GM18909 (cell line): ENCODE measurements around the gene SLC22A16.

Source experiments
- ATAC-seq: cut with Tn5 transposase; IDR thresholded peaks from one replicate; pipeline ENCODE4 v1.9.1; 2021; ENCODE audit warnings: mild to moderate bottlenecking; ENCODE audit not compliant: unreplicated experiment, poor library complexity

SLC22A16 gene

DNA sequence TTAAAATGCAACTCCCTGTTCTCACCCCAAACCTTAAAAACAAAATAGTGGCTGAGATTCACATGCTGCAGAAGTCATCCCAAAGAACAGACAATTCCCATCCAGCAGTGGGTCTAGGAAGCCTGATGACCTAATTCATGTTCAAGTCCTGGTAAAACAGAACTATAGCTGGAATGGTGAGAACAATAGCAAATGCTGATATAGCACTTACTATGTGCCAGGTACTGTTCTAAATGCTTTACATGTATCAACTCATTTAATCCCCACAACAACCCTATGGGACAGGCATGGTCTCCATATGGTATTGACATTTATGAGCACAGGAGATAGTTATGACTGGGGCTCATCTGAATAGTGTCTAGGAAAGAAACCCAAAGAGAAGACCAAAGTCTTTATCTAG is 66.6 kb downstream of the SLC22A16 start:
- ATAC-seq: no peak

DNA sequence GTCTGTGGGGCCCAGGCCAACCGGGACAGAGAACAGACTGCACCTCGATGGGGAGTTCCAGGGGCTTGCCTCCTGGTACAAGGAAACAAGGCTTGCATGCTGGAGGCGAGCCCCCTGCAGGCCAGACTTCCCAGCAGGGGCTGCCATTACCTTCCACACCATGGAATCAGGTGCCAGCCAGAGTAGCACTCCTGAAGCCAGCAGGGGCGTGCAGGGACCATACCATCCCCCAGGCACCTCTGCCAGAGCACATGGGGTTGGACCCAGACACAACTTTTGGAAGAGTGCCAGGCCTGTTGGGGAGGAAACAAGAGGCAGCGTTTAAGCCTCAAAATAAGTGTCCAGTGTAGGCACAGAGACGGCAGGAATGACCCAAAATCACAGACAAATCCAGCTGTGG is 67.5 kb downstream of the SLC22A16 start:
- no peak for ATAC-seq

DNA sequence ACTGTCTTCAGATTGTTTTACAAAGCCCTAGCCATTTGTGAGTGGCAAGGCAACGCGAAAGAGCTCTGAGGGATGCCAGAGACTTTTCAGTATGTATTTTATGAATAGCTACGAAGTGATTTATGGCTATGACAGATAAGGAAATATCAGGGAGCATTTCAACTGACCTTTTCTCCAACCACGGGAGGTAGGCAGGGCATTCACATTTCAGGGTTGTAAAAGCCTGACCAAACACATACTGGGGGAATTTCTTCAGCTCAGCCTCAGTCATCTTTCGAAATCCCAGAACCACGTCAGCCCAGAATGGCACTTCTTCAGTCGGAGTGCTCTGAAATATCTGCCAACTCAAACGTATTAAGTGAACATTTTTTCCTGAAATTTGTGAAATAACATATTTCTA is 71.8 kb downstream of the SLC22A16 start:
- ATAC-seq: no peak

DNA sequence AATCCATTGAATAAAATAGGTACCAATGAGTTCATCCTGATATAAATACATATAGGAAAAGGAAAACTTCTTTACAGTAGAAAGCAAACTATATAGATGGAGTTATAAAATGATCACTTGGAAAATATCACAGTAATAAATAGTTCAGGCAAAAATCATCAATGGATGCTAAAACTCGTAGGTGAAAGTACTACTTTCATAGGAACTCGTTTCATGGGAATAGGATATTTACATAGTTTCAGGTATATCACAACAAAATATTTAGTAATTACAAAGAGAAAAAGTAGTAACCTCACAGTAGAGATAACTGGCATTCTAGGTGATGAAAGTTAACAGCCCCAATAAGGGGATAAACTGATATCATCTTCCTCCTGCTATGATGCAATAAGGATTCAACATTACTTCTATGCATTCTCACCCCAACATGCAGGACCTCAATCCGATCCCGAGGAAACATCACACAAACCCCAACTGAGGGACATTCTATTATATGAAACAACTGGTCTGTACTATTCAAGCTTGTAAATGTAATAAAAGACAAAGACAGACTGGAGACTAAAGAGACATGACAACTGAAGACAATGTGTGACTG is 74.7 kb downstream of the SLC22A16 start:
- ATAC-seq: no peak

DNA sequence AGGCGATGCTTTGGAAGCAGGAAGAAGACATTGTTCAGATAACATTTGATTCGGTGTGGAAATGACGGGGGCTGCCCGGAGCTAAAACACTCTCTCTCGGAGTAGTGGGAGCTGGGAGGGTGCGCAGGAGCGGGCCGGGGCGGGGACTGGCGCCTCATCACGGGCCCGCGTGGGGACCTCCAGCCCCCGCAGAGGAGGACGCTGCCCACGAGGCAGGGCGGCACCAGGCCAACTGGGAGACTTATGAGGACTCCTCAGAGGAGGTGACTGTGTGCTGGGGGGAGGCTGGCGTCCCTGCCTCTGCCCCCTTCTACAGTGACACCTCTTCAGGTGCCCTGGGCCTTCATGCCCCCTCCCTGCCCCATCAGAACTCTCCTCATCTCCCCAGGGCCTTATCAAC is 76.2 kb downstream of the SLC22A16 start:
- no peak for ATAC-seq

DNA sequence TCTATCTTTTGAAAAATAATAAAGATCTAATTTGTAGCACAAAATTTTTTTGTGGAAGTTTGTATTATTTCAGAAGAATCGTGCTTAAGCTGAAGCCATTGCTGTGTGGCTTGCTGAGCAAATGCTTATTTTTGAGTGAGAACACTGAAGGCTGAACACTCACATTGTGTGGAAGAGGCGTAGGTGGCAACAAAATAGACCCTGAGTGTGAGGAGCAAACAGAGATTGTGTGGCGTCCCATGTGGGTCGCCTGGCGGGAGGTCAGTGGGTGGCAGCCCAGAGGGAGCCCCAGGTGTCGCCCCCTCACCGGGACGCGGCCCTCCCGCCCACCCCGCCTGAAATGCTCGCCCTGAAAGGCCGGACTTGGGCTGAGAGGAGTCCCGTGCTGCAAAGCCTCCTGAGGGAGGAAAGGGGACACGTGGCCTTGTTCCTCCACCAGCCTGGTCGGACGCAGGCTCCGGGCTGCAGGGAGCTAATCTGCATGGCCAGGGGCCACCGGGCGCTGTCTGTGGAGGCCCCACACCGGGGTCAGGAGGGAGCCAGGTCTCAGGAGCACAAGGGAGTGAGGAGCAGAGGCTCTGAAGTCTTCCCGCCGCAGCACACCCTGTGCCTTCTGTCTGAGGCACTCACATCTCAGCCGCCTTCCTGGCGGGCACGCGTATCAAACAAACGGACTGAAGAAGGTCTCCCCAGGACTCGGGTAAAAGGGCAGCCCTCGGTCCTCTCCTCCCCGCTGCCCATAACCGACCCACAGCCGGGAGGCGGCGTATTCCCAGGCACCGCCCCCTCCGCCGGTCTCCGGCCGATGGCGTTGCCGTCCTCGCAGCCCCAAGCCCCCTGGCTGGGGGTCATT is 77.0 kb downstream of the SLC22A16 start:
- no peak for ATAC-seq

DNA sequence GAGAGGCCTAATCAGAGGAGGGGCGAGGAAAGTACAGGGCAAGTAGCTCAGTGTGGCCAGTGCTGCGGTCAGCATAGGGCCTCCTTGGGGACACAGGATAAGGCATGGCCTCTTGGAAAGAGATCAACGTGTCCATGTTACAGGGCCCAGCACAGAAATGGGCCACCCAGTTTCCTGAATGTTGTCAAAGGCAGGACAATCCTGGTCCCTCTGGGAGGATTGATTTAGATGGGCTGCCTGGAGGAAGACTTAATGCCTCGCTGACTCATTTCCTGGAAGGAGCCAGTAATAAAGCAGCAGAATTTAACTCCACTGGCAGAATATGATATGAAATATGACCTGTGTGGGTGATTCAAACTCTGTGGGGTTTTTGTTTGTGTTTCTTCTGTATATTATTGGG is 77.6 kb downstream of the SLC22A16 start:
- ATAC-seq: no peak

DNA sequence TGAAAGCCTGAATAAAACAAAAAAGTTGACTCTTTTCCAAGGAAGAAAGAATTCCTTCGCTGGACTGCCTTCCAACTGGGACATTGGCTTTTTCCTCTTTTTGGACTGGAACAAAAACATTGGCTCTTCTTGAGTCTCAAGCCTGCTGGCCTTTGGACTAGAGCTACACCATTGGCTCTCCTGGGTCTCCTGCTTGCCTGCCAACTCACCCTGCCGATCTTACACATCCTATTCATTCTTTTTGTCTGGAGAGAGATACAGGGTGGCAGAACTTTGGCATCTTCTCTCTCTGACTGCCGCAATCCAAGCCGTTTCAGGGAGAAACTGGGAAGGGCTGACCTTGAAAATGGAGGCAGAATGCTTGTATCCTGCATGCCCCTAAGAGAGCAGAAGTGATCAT is 81.2 kb downstream of the SLC22A16 start:
- ATAC-seq: no peak

DNA sequence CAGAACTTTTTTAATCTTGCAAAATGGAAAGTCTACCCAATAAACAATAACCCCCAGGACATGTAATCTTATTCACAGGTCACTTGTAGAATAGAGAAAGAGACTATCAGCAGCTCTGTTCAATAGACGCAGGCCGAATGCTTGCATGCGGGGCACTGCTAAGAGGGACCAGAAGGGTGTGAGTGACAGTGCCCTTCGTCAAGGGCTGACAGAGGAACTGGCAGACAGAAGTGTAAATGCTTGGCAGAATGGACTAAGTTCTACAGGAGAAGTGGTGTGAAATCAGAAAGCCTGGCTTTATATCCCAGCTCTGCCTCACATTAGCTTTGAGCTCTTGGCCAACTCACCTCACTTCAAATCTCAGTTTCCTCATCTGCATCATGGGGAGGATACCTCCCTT is 82.0 kb downstream of the SLC22A16 start:
- no peak for ATAC-seq

DNA sequence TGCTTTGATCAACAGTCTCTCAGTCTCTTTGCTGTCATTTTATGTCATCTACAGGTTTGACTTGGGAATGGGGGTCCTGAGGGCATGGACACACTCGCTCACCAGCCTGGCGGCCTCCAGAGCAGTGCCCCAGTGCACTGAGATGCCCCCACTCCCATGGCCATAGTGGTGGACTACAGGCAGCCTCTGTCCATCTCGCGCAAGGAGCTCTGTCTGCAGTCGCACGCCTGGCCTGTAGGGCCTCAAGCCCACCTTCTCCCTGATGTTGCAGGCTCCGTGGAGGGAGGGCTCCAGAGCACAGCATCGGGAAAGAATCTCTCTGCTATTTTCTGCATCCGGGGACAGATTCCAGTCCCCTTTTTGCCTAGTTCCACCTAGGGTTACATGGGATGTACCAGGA is 83.7 kb downstream of the SLC22A16 start:
- ATAC-seq: no peak

DNA sequence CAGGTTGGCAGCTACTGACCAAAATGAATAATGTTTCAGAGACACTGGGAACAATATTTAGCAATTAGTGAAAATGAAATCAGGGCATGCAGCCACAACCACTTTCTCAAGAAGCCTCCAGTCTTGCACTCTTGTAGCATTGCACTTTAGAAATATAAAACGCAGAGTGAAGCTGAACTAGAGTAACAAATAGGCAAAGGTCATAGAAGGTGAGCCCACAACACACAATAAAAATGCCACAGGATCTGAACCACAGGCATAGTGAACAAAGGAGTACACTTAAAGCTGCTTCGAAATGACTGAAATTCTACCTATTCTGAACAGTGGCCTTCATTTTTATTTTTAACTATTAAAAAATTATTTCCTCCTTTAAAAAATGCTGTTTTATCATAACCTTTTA is 86.0 kb downstream of the SLC22A16 start:
- no peak for ATAC-seq

DNA sequence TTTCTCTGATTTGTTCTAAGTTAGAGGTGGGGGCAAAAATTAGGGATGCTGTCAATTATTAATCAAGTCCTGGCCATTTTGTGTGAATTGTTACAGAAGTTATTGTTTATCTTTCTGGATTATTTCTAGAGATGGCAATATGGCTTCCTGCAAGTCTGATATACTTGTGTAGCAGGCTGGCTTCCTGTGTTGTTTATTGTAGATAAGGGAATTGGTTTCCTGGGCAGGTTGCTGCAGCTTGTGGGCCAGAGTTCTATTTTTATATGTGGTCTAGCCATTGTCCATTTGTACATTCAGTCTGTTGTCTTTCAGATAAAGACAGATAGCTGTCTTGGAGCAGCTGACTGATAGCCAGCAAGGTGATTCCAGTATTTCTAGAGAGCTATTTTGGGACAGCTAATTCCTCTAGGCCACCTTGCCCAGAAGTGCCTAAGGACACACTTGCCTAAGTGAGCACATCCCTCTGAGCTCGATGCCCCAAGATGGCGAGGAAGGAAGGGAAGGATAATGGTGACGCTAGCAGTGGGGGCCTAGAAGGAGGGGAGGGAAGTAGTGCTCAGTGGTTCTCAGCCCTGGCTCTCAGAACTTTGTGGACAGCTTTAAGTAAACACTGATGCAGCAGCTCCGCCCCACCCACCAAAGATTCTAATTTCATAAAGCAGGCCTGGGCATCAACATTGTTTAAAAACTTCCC is 86.6 kb downstream of the SLC22A16 start:
- ATAC-seq: no peak

DNA sequence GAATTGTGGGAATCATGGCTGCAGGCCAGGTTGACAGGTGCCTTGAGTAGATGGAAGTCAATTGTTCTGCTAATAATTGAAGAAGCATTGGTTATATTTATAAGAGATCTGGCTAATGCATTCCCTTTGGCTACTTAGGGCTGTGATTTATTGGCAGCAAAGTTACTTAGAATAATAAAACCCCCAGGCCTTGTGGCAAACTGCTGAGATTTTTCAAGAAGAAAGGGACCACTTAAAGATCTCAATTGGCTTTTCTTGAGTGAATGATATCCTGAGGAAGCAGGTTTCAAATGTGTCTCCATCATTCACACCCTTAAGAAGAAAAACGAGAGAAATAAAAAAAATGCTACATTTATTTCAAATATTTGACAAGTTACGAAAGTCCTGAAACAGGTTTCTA is 88.4 kb downstream of the SLC22A16 start:
- no peak for ATAC-seq

DNA sequence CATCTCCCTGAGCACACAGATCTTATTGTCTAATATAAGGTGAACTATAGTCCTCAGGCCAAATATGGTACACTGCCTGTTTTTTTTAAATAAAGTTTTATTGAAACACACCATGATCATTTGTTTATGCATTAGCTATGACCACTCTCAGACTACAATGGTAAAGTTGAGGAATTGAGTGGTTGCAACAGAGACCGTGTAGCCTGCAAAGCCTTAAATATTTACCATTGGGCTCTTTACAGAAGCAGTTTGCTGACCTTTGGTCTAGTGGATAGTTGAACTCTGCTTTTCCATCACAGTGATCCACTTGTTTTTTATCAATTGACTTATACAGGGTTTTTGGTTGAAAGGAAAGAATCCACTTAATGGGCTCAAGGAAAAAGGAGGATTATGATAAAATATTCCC is 91.0 kb downstream of the SLC22A16 start:
- ATAC-seq: no peak

DNA sequence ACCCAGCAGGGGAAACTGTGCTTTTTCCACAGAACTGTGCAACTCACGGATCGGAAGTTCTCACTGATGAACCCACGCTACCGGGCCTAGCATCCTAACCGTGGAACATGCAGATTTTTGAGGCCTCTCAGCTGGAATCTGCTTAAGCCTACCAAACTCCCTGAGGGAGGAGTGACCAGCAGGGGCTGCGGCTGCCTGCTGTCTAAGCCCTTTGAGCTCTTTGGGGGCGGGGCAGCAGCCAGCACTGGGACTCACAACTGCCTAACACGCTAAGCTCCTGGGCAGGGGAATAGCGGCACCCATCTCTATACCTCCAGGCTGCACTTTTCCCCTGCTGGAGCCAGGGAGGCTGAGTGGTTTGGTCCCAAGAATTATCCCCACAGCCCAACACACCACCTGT is 97.9 kb downstream of the SLC22A16 start:
- ATAC-seq: no peak
